ENCODE measurements around the gene OR4D10. TPM values are rescaled to one million over a fixed set of nuclear protein-coding genes. Genes with fewer than 3 reads are reported as not detected.
A peak's percentile ranks its signal among the peaks of the same experiment; 100 is the strongest.
"Not testable (repeated sequence)": the region's sequence is repeated elsewhere in the genome, so short reads cannot be mapped to it uniquely, and the experiment has no call there.

Gene OR4D10
- total RNA-seq, 1 donor: not detected

GRCh38 chr11:59427068-59427382 is 46.1 kb upstream of the OR4D10 start:
- Histone ChIP-seq H3K4me3 (ENCODE audit: insufficient read depth, low read length) (no peak overlapping the region), H3K27ac (ENCODE audit: low read depth, low read length) (no peak overlapping the region), H4K20me1 (ENCODE audit: insufficient read depth, low read length) (no peaks in the 10 kb centered on the region), H3K36me3 (ENCODE audit: insufficient read depth, low read length) (no peaks in the 10 kb centered on the region), H3K27me3 (ENCODE audit: insufficient read depth, low read length) (no peaks in the 10 kb centered on the region), H3K4me2 (ENCODE audit: insufficient read depth, low read length) (no peak overlapping the region), H3K9me3 (ENCODE audit: low read depth, low read length) (no peaks in the 10 kb centered on the region), H2AFZ (ENCODE audit: low read length) (no peak overlapping the region), H3K79me2 (ENCODE audit: insufficient read depth, low read length) (no peaks in the 10 kb centered on the region), H3K4me1 (ENCODE audit: insufficient read depth, low read length) (no peaks in the 10 kb centered on the region)
- no peak for TF ChIP-seq CTCF (IDR thresholded peaks at IDR 0.05; ENCODE audit: extremely low read depth, low read depth, low read length)
- DNase-seq (ENCODE audit: insufficient read length, low spot score, missing footprints): no peak

- H3K4me1 ChIP-seq (ENCODE audit: insufficient read depth, low read length): no peaks in the 10 kb centered on the region
Measured at GRCh38 chr11:59429924-59430516, 43.1 kb upstream of the OR4D10 start.

GRCh38 chr11:59436169-59436568 is 36.9 kb upstream of the OR4D10 start, which contains the start of gene OR5A1:
Gene OR5A1 (plus strand): TSS chr11:59436469. CDS start chr11:59443169, 6,700 bp downstream.
- TF ChIP-seq CTCF (IDR thresholded peaks at IDR 0.05; ENCODE audit: extremely low read depth, low read depth, low read length): no peak
- Histone ChIP-seq H3K4me1 (ENCODE audit: insufficient read depth, low read length) (no peaks in the 10 kb centered on the region), H4K20me1 (ENCODE audit: insufficient read depth, low read length) (no peaks in the 10 kb centered on the region), H3K4me3 (ENCODE audit: insufficient read depth, low read length) (no peak within 1 kb of the TSS), H3K27ac (ENCODE audit: low read depth, low read length) (no peak within 1 kb of the TSS), H3K36me3 (ENCODE audit: insufficient read depth, low read length) (no peaks in the 10 kb centered on the region), H3K79me2 (ENCODE audit: insufficient read depth, low read length) (no peaks in the 10 kb centered on the region), H3K4me2 (ENCODE audit: insufficient read depth, low read length) (no peak within 1 kb of the TSS), H3K27me3 (ENCODE audit: insufficient read depth, low read length) (no peaks in the 10 kb centered on the region), H2AFZ (ENCODE audit: low read length) (no peak within 1 kb of the TSS), H3K9me3 (ENCODE audit: low read depth, low read length) (no peaks in the 10 kb centered on the region)
- DNase-seq (ENCODE audit: insufficient read length, low spot score, missing footprints): no peak

More at GRCh38 chr11:59429924-59430516, 43.1 kb upstream of the OR4D10 start:
- Histone ChIP-seq H3K27me3 (ENCODE audit: insufficient read depth, low read length) (no peaks in the 10 kb centered on the region), H3K36me3 (ENCODE audit: insufficient read depth, low read length) (no peaks in the 10 kb centered on the region), H3K27ac (ENCODE audit: low read depth, low read length) (no peak overlapping the region), H2AFZ (ENCODE audit: low read length) (no peak overlapping the region), H3K9me3 (ENCODE audit: low read depth, low read length) (no peaks in the 10 kb centered on the region), H3K79me2 (ENCODE audit: insufficient read depth, low read length) (no peaks in the 10 kb centered on the region), H3K4me3 (ENCODE audit: insufficient read depth, low read length) (no peak overlapping the region), H4K20me1 (ENCODE audit: insufficient read depth, low read length) (no peaks in the 10 kb centered on the region), H3K4me2 (ENCODE audit: insufficient read depth, low read length) (no peak overlapping the region)
- peak; percentile 76 for TF ChIP-seq CTCF (IDR thresholded peaks at IDR 0.05; ENCODE audit: extremely low read depth, low read depth, low read length)
- peak; percentile 31 for DNase-seq (ENCODE audit: insufficient read length, low spot score, missing footprints)

GRCh38 chr11:59437770-59438169 is 35.3 kb upstream of the OR4D10 start:
- H3K4me3 ChIP-seq (ENCODE audit: insufficient read depth, low read length): no peak overlapping the region
- H4K20me1 ChIP-seq (ENCODE audit: insufficient read depth, low read length): no peaks in the 10 kb centered on the region
- no peaks in the 10 kb centered on the region for H3K9me3 ChIP-seq (ENCODE audit: low read depth, low read length)
- no peaks in the 10 kb centered on the region for H3K36me3 ChIP-seq (ENCODE audit: insufficient read depth, low read length)
- H3K27ac ChIP-seq (ENCODE audit: low read depth, low read length): no peak overlapping the region
- no peak for TF ChIP-seq CTCF (IDR thresholded peaks at IDR 0.05; ENCODE audit: extremely low read depth, low read depth, low read length)
- H3K4me2 ChIP-seq (ENCODE audit: insufficient read depth, low read length): no peak overlapping the region
- H2AFZ ChIP-seq (ENCODE audit: low read length): no peak overlapping the region
- no peaks in the 10 kb centered on the region for H3K27me3 ChIP-seq (ENCODE audit: insufficient read depth, low read length)
- H3K4me1 ChIP-seq (ENCODE audit: insufficient read depth, low read length): no peaks in the 10 kb centered on the region
- no peaks in the 10 kb centered on the region for H3K79me2 ChIP-seq (ENCODE audit: insufficient read depth, low read length)
- DNase-seq (ENCODE audit: insufficient read length, low spot score, missing footprints): no peak

- not testable (repeated sequence) for H3K9me3 ChIP-seq (ENCODE audit: low read depth, low read length); H3K27ac ChIP-seq (ENCODE audit: low read depth, low read length); H2AFZ ChIP-seq (ENCODE audit: low read length); DNase-seq (ENCODE audit: insufficient read length, low spot score, missing footprints); H3K79me2 ChIP-seq (ENCODE audit: insufficient read depth, low read length); H4K20me1 ChIP-seq (ENCODE audit: insufficient read depth, low read length); H3K36me3 ChIP-seq (ENCODE audit: insufficient read depth, low read length); H3K4me3 ChIP-seq (ENCODE audit: insufficient read depth, low read length); H3K4me2 ChIP-seq (ENCODE audit: insufficient read depth, low read length); H3K27me3 ChIP-seq (ENCODE audit: insufficient read depth, low read length); H3K4me1 ChIP-seq (ENCODE audit: insufficient read depth, low read length)
Measured at GRCh38 chr11:59445624-59446023, 27.5 kb upstream of the OR4D10 start.

All from osteoblast (primary cell).